Measurements from ENCODE around the gene MNS1. TPM values are rescaled to one million over a fixed set of nuclear protein-coding genes. Genes with fewer than 3 reads are reported as not detected.

MNS1 gene
- total and polyA plus RNA-seq, 2 of the 13 experiments (the other 11 are each of a cell fraction or from before 2014, with no cell fraction given): 0.22 to 1.7 TPM

GRCh38 chr15:56469483-56469882 is 4.5 kb upstream of the MNS1 start (continued):
- TF ChIP-seq HNF4G (IDR thresholded peaks at IDR 0.05; ENCODE audit: borderline replicate concordance, low read depth, low read length): no peak
- peak; percentile 39; the same call in 1 of the 2 replicates for TF ChIP-seq HNF4G (CRISPR knock-in tag; IDR thresholded peaks at IDR 0.05; ENCODE audit: borderline replicate concordance, low read depth)
- no peak for TF ChIP-seq SETDB1 (CRISPR knock-in tag; IDR thresholded peaks at IDR 0.05; ENCODE audit: borderline replicate concordance)
- TF ChIP-seq, protein P1, sequence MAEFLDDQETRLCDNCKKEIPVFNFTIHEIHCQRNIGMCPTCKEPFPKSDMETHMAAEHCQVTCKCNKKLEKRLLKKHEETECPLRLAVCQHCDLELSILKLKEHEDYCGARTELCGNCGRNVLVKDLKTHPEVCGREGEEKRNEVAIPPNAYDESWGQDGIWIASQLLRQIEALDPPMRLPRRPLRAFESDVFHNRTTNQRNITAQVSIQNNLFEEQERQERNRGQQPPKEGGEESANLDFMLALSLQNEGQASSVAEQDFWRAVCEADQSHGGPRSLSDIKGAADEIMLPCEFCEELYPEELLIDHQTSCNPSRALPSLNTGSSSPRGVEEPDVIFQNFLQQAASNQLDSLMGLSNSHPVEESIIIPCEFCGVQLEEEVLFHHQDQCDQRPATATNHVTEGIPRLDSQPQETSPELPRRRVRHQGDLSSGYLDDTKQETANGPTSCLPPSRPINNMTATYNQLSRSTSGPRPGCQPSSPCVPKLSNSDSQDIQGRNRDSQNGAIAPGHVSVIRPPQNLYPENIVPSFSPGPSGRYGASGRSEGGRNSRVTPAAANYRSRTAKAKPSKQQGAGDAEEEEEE (CRISPR knock-in tag; IDR thresholded peaks at IDR 0.05; ENCODE audit: borderline replicate concordance): no peak
- TF ChIP-seq ZBTB20 (CRISPR knock-in tag; IDR thresholded peaks at IDR 0.05; ENCODE audit: borderline replicate concordance, low read depth): no peak
- no peak for TF ChIP-seq HNRNPH1 (optimal IDR thresholded peaks at IDR 0.05; ENCODE audit: low read depth, low read length)
- TF ChIP-seq SAP130 (CRISPR knock-in tag; IDR thresholded peaks at IDR 0.05; ENCODE audit: low read depth): peak; percentile 58
- no peak for TF ChIP-seq GFI1 (CRISPR knock-in tag; IDR thresholded peaks at IDR 0.05; ENCODE audit: borderline replicate concordance)
- TF ChIP-seq GABPA (IDR thresholded peaks at IDR 0.05; ENCODE audit: low read depth, low read length): no peak
- peak; percentile 48; the same call in 1 of the 2 replicates for TF ChIP-seq GABPA (CRISPR knock-in tag; IDR thresholded peaks at IDR 0.05; ENCODE audit: low read depth)
- TF ChIP-seq, protein P2, sequence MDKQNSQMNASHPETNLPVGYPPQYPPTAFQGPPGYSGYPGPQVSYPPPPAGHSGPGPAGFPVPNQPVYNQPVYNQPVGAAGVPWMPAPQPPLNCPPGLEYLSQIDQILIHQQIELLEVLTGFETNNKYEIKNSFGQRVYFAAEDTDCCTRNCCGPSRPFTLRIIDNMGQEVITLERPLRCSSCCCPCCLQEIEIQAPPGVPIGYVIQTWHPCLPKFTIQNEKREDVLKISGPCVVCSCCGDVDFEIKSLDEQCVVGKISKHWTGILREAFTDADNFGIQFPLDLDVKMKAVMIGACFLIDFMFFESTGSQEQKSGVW (CRISPR knock-in tag; IDR thresholded peaks at IDR 0.05; ENCODE audit: borderline replicate concordance): no peak
- no peak for TF ChIP-seq CBFB (CRISPR knock-in tag; IDR thresholded peaks at IDR 0.05)
- 0 out of 2 replicates have a peak, but pooled peaks have one; percentile 39 for TF ChIP-seq RXRB (CRISPR knock-in tag; IDR thresholded peaks at IDR 0.05; ENCODE audit: borderline replicate concordance)
- no peak for TF ChIP-seq MYNN (CRISPR knock-in tag; IDR thresholded peaks at IDR 0.05; ENCODE audit: low read depth)
- TF ChIP-seq ZNF768 (CRISPR knock-in tag; IDR thresholded peaks at IDR 0.05): no peak
- TF ChIP-seq HES4 (CRISPR knock-in tag; IDR thresholded peaks at IDR 0.05; ENCODE audit: borderline replicate concordance): no peak
- no peak for TF ChIP-seq ZNF34 (CRISPR knock-in tag; IDR thresholded peaks at IDR 0.05; ENCODE audit: borderline replicate concordance)
- TF ChIP-seq, protein P3, sequence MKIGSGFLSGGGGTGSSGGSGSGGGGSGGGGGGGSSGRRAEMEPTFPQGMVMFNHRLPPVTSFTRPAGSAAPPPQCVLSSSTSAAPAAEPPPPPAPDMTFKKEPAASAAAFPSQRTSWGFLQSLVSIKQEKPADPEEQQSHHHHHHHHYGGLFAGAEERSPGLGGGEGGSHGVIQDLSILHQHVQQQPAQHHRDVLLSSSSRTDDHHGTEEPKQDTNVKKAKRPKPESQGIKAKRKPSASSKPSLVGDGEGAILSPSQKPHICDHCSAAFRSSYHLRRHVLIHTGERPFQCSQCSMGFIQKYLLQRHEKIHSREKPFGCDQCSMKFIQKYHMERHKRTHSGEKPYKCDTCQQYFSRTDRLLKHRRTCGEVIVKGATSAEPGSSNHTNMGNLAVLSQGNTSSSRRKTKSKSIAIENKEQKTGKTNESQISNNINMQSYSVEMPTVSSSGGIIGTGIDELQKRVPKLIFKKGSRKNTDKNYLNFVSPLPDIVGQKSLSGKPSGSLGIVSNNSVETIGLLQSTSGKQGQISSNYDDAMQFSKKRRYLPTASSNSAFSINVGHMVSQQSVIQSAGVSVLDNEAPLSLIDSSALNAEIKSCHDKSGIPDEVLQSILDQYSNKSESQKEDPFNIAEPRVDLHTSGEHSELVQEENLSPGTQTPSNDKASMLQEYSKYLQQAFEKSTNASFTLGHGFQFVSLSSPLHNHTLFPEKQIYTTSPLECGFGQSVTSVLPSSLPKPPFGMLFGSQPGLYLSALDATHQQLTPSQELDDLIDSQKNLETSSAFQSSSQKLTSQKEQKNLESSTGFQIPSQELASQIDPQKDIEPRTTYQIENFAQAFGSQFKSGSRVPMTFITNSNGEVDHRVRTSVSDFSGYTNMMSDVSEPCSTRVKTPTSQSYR (CRISPR knock-in tag; IDR thresholded peaks at IDR 0.05; ENCODE audit: borderline replicate concordance): no peak
- TF ChIP-seq ZSCAN5A (CRISPR knock-in tag; IDR thresholded peaks at IDR 0.05; ENCODE audit: borderline replicate concordance): no peak
- no peak for TF ChIP-seq ZNF224 (CRISPR knock-in tag; IDR thresholded peaks at IDR 0.05)
- no peak for TF ChIP-seq ZNF607 (CRISPR knock-in tag; IDR thresholded peaks at IDR 0.05; ENCODE audit: borderline replicate concordance)
- TF ChIP-seq DDIT3 (CRISPR knock-in tag; IDR thresholded peaks at IDR 0.05): no peak
- TF ChIP-seq ZNF530 (CRISPR knock-in tag; IDR thresholded peaks at IDR 0.05; ENCODE audit: low read depth): no peak
- no peak for TF ChIP-seq EED (CRISPR knock-in tag; IDR thresholded peaks at IDR 0.05)
- no peak for TF ChIP-seq NPAS2 (CRISPR knock-in tag; IDR thresholded peaks at IDR 0.05; ENCODE audit: borderline replicate concordance)
